MG63 (cell line): ENCODE measurements around the gene LIPF. TPM values are rescaled to one million over a fixed set of nuclear protein-coding genes. Genes with fewer than 3 reads are reported as not detected.
A peak's percentile ranks its signal among the peaks of the same experiment; 100 is the strongest.

Source experiments
- DNase-seq: peaks from one replicate; pipeline ENCODE4 v3.0.0-alpha.2; 2020
- H3K27me3 ChIP-seq: fragments of 250-450 bp; sonication (Bioruptor Pico); 2 replicates; pipeline ENCODE4 v1.5.1; 2020; ENCODE audit warnings: mild to moderate bottlenecking, moderate library complexity
- H3K36me3 ChIP-seq: fragments of 250-450 bp; sonication (Bioruptor Pico); 2 replicates; pipeline ENCODE4 v1.5.1; 2020; ENCODE audit warnings: mild to moderate bottlenecking, moderate library complexity
- H3K4me3 ChIP-seq: fragments of 250-450 bp; sonication (Bioruptor Pico); 2 replicates; pipeline ENCODE4 v1.5.1; 2020; ENCODE audit warnings: mild to moderate bottlenecking, moderate library complexity
- H3K9me3 ChIP-seq: fragments of 250-450 bp; sonication (Bioruptor Pico); 2 replicates; pipeline ENCODE4 v1.5.1; 2020; ENCODE audit warnings: mild to moderate bottlenecking, moderate library complexity
- total RNA-seq: library from RNA; depleted of rRNA; stranded (reverse); fragments of >200 nt; shearing (Covaris generic); gene quantifications from 2 replicates; pipeline ENCODE4 v1.2.3, GENCODE V29; 2014; ENCODE audit warnings: low replicate concordance; rRNA removed

The LIPF gene
- total RNA-seq, 1 experiment from 2014 or later = not detected

DNA sequence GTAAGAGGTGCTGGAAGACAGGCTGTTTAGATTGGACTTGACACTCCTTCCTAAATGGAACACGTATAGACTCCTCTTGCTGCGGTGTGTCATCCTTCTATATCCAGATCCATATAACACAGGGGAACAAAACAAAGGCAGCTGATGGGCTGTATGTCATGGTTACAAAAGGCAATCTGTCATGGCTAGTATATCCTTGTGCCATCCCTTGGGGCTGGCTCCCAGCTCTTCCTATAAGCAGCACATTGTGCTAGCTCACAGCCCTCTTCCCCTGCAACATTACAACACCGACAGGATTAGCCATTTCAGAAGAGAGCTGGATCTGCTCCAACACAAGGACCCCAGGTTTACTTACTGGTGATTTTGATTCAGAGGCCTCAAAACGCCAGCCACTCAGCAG, 57.1 kb downstream of the LIPF start:
- no peaks in the 10 kb centered on the region for H3K36me3 ChIP-seq

GRCh38 chr10:88725798-88726197, 61.6 kb downstream of the LIPF start:
- no peaks in the 10 kb centered on the region for H3K9me3 ChIP-seq
- H3K4me3 ChIP-seq = no peak overlapping the region
- no peak for DNase-seq
- H3K27me3 ChIP-seq = no peaks in the 10 kb centered on the region
- no peaks in the 10 kb centered on the region for H3K36me3 ChIP-seq

More for the DNA sequence above, 57.1 kb downstream of the LIPF start:
- no peaks in the 10 kb centered on the region for H3K9me3 ChIP-seq
- H3K27me3 ChIP-seq = no peaks in the 10 kb centered on the region
- no peak for DNase-seq
- no peak overlapping the region for H3K4me3 ChIP-seq

- Histone ChIP-seq H3K4me3 (no peak overlapping the region), H3K9me3 (no peaks in the 10 kb centered on the region), H3K27me3 (no peaks in the 10 kb centered on the region), H3K36me3 (no peaks in the 10 kb centered on the region)
- peak; percentile 7 for DNase-seq
Observed at GRCh38 chr10:88728107-88728763, 64.0 kb downstream of the LIPF start.

Other genes starting within 250 kb of the LIPF start
- gene RNLS, start 81.1 kb upstream of the LIPF start, total RNA-seq = 14.8 and 29.3 TPM in 2 replicates
- gene LIPJ, start 77.7 kb upstream of the LIPF start, total RNA-seq = not detected in 2 replicates
- not detected in 2 replicates for gene LIPK, start 41.8 kb downstream of the LIPF start, total RNA-seq
- gene LIPN, start 95.6 kb downstream of the LIPF start, total RNA-seq = 0.10 TPM in 1 of 2 replicates, not detected in the other
- gene LIPM, start 138.3 kb downstream of the LIPF start, total RNA-seq = not detected in 2 replicates
- not detected in 2 replicates for gene ANKRD22, start 187.4 kb downstream of the LIPF start, total RNA-seq
- gene STAMBPL1, start 215.8 kb downstream of the LIPF start, total RNA-seq = 23.1 and 27.3 TPM in 2 replicates